ENCODE measurements around the gene CDC42EP5. TPM values are rescaled to one million over a fixed set of nuclear protein-coding genes. Genes with fewer than 3 reads are reported as not detected.
"Not testable (repeated sequence)": the region's sequence is repeated elsewhere in the genome, so short reads cannot be mapped to it uniquely, and the experiment has no call there.

CDC42EP5 gene
- total RNA-seq, 1 experiment from 2014 or later = 25.1 TPM

DNA sequence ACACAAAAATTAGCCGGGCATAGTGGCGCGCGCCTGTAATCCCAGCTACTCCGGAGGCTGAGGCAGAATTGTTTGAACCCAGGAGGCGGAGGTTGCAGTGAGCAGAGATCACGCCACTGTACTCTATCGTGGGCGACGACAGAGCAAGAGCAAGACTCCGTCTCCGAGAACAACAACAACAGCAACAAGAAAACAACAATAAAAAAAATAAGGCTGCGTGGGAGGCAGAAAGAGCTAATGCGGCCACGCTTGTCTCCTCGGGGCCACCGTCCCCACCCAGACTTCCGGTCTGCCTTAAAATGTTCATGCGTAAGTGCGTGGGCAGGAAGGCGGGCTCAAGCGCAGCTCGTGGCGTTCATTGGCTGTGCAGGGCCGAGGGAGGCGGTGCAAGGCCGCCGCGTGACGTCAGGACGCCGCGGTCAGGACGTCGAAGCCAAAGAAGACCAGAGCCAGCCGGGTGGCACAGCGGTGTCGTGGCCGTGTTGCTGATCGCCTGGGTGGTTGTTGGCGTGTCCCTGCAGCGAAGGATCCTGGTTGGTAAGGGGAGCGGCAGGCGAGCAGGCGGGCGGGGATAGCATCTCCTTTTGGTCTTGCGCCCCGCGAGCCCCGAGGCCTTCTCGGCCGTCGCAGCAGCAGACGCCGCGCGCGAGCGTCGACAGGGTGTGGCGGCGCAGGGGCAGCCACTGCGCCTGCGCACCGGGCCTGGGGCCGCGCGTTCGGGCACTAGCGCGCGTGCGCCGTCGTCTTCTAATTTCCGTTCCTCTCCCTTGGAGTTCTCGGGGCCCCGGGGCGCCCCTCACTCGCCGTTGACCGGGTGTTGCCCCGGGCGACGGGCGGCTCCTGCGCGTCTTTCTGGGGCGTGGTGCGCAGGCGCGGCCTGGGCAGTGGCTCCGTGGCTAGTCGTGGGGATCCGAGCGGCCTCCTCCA is 24.1 kb downstream of the CDC42EP5 start, which contains the start of gene LENG8:
TSS of gene LENG8 (plus strand) at position 426 of the 927 bp plus-strand sequence. CDS start 2,146 bp downstream, outside the sequence.
- BruUV-seq (replicated peaks) = no TSS peak
- H4K20me1 ChIP-seq (ENCODE audit: insufficient read depth) = peaks cover 48% of the 10 kb centered on the region

DNA sequence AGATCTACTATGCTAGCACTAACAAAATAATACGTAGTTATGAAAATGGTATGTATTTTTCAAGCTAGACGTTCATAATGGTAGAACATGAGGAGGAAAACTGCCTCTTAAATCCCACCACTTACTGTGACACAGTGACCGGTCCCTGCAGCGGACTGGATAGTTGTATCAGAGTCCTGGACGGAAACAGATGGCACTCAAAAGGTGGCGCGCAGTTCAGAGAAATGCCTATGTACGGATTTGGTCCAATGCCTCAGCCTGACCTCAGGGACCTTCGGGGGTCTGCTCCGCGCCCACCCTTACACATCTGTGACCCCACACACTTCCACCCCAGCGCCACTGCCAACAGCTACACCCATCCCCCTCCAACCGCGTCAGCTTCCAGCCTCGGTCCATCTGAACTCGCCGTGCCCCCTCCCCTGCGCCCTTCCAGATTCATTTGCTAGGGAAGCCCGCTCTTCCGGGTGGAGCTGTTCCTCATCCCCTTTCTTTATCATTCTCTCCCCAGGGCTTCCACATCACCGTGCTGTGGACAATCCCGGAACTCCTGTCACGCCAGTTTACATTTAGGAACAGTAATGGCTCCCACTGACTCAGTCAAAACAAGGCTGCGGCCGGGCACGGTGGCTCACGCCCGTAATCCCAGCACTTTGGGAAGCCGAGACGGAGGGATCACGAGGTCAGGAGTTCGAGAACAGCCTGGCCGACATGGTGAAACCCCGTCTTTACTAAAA is 24.9 kb downstream of the CDC42EP5 start:
- intact Hi-C loops (cut with micrococcal nuclease; ENCODE audit: unreplicated experiment) = loop anchor here (1.0 to 2.0 kb wide), 3 partner anchors 16 to 579 kb away; partner anchors contain the start of gene CNOT3
- no TSS peak for BruUV-seq (replicated peaks)

More for the DNA sequence above, 24.1 kb downstream of the CDC42EP5 start, which contains the start of gene LENG8:
- Histone ChIP-seq H3K4me2 (peak within 1 kb of the TSS; percentile 95), H3K9me2 (ENCODE audit: insufficient read depth) (no peaks in the 10 kb centered on the region), H3K36me3 (ENCODE audit: low read depth) (peaks cover 41% of the 10 kb centered on the region), H3F3A (ENCODE audit: insufficient read depth, low read depth) (peaks cover 17% of the 10 kb centered on the region; the same call in 1 of the 2 replicates), H3K27ac (peak within 1 kb of the TSS; percentile 65), H2AFZ (peak within 1 kb of the TSS; percentile 77), H3K4me3 (peak within 1 kb of the TSS; percentile 96), H3K9me3 (ENCODE audit: insufficient read depth, low read depth) (no peaks in the 10 kb centered on the region), H3K4me1 (replicated peaks; ENCODE audit: insufficient read depth) (peaks cover 25% of the 10 kb centered on the region), H3K79me2 (ENCODE audit: low read depth) (peaks cover 84% of the 10 kb centered on the region), H3K27me3 (ENCODE audit: insufficient read depth, low read depth) (no peaks in the 10 kb centered on the region)
- intact Hi-C loops (cut with micrococcal nuclease; ENCODE audit: unreplicated experiment) = loop anchor here (1.0 to 2.0 kb wide), 4 partner anchors 14 to 580 kb away; partner anchors contain the start of genes CNOT3 and LENG9
- peak; percentile 94 to 98 for DNase-seq
- POLR2A ChIA-PET (ENCODE audit: unreplicated experiment) = interaction anchor here (0.5 to 1.6 kb wide), 8 partner anchors 9 to 1219 kb away, joined by 5 to 35 read pairs (median 8); partner anchors contain the start of genes CDC42EP5, LENG9 and U2AF2
- CTCF ChIA-PET = interaction anchor here (0.5 to 0.8 kb wide), 3 partner anchors 13 to 199 kb away, joined by 3 read pairs; no protein-coding TSS in a partner anchor
- TF ChIP-seq EZH2 (IDR thresholded peaks at IDR 0.05; ENCODE audit: low read depth) = no peak
- TF ChIP-seq, protein P1, sequence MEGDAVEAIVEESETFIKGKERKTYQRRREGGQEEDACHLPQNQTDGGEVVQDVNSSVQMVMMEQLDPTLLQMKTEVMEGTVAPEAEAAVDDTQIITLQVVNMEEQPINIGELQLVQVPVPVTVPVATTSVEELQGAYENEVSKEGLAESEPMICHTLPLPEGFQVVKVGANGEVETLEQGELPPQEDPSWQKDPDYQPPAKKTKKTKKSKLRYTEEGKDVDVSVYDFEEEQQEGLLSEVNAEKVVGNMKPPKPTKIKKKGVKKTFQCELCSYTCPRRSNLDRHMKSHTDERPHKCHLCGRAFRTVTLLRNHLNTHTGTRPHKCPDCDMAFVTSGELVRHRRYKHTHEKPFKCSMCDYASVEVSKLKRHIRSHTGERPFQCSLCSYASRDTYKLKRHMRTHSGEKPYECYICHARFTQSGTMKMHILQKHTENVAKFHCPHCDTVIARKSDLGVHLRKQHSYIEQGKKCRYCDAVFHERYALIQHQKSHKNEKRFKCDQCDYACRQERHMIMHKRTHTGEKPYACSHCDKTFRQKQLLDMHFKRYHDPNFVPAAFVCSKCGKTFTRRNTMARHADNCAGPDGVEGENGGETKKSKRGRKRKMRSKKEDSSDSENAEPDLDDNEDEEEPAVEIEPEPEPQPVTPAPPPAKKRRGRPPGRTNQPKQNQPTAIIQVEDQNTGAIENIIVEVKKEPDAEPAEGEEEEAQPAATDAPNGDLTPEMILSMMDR (conservative IDR thresholded peaks at IDR 0.05) = no peak

DNA sequence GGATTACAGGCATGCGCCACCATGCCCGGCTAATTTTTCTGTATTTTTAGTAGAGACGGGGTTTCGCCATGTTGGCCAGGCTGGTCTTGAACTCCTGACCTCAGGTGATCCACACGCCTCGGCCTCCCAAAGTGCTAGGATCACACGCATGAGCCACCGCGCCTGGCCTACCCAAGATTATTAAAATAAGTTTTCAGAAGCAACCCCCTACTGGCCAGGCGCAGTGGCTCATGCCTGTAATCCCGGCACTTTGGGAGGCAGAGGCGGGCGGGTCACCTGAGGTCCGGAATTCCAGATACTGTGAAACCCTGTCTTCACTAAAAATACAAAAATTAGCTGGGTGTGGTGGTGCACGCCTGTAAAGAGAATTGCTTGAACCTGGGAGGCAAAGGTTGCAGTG is 26.7 kb downstream of the CDC42EP5 start:
- H2AFZ ChIP-seq; BruUV-seq (replicated peaks); H3K9me3 ChIP-seq (ENCODE audit: insufficient read depth, low read depth); H3K4me2 ChIP-seq; H3K27me3 ChIP-seq (ENCODE audit: insufficient read depth, low read depth); H3K4me3 ChIP-seq; H3K9me2 ChIP-seq (ENCODE audit: insufficient read depth); DNase-seq; H3K27ac ChIP-seq; intact Hi-C loops (cut with micrococcal nuclease; ENCODE audit: unreplicated experiment): not testable (repeated sequence)
- POLR2A ChIA-PET (ENCODE audit: unreplicated experiment) = interaction anchor here (0.5 kb wide), 1 partner anchor 364 kb away, joined by 12 read pairs; no protein-coding TSS in a partner anchor
- peaks cover 57% of the 10 kb centered on the region for H3K79me2 ChIP-seq (ENCODE audit: low read depth)
- peaks cover 23% of the 10 kb centered on the region for H3K4me1 ChIP-seq (replicated peaks; ENCODE audit: insufficient read depth)
- peaks cover 16% of the 10 kb centered on the region; the same call in 1 of the 2 replicates for H3F3A ChIP-seq (ENCODE audit: insufficient read depth, low read depth)
- peaks cover 21% of the 10 kb centered on the region for H3K36me3 ChIP-seq (ENCODE audit: low read depth)
- peaks cover 21% of the 10 kb centered on the region for H4K20me1 ChIP-seq (ENCODE audit: insufficient read depth)
- CTCF ChIA-PET = interaction anchor here (0.5 to 0.7 kb wide), 3 partner anchors 14 to 462 kb away, joined by 3 to 6 read pairs (median 3); no protein-coding TSS in a partner anchor

More for the DNA sequence above, 24.9 kb downstream of the CDC42EP5 start:
- no peaks in the 10 kb centered on the region for H3K27me3 ChIP-seq (ENCODE audit: insufficient read depth, low read depth)
- peak overlapping the region; percentile 77 for H2AFZ ChIP-seq
- H3K4me2 ChIP-seq = peak overlapping the region; percentile 95
- ChIA-PET CTCF (interaction anchor here (0.5 to 0.8 kb wide), 4 partner anchors 14 to 198 kb away, joined by 3 to 9 read pairs (median 3); no protein-coding TSS in a partner anchor), POLR2A (ENCODE audit: unreplicated experiment) (interaction anchor here (0.5 to 1.6 kb wide), 6 partner anchors 10 to 1207 kb away, joined by 5 to 35 read pairs (median 8); partner anchors contain the start of genes CDC42EP5, LENG9 and U2AF2)
- peak overlapping the region; percentile 65 for H3K27ac ChIP-seq
- no peaks in the 10 kb centered on the region for H3K9me2 ChIP-seq (ENCODE audit: insufficient read depth)
- no peaks in the 10 kb centered on the region for H3K9me3 ChIP-seq (ENCODE audit: insufficient read depth, low read depth)
- H4K20me1 ChIP-seq (ENCODE audit: insufficient read depth) = peaks cover 40% of the 10 kb centered on the region
- DNase-seq = peak; percentile 40 to 62
- TF ChIP-seq, protein P1 (conservative IDR thresholded peaks at IDR 0.05) = no peak
- TF ChIP-seq EZH2 (IDR thresholded peaks at IDR 0.05; ENCODE audit: low read depth) = no peak
- H3K4me1 ChIP-seq (replicated peaks; ENCODE audit: insufficient read depth) = peaks cover 25% of the 10 kb centered on the region
- H3K79me2 ChIP-seq (ENCODE audit: low read depth) = peaks cover 75% of the 10 kb centered on the region
- peaks cover 17% of the 10 kb centered on the region; the same call in 1 of the 2 replicates for H3F3A ChIP-seq (ENCODE audit: insufficient read depth, low read depth)
- H3K4me3 ChIP-seq = peak overlapping the region; percentile 96
- H3K36me3 ChIP-seq (ENCODE audit: low read depth) = peaks cover 36% of the 10 kb centered on the region

Data from PC-9 (cell line).